Neural cell (in vitro differentiated cells): Measurements from ENCODE around the gene LCORL.

ENCODE experiments used
- EP300 ChIP-seq: fragments of 450-650 bp; conservative IDR thresholded peaks from 2 replicates; pipeline ENCODE4 v1.6.1; 2014; ENCODE audit warnings: antibody characterized with exemption, mild to moderate bottlenecking, moderate library complexity; ENCODE audit not compliant: poor library complexity, severe bottlenecking
- MXI1 ChIP-seq: fragments of 450-650 bp; conservative IDR thresholded peaks from 2 replicates; pipeline ENCODE4 v1.6.1; 2014; ENCODE audit warnings: antibody characterized with exemption, mild to moderate bottlenecking; ENCODE audit not compliant: poor library complexity, severe bottlenecking
- POLR2AphosphoS5 ChIP-seq: IDR thresholded peaks from 2 replicates; pipeline ENCODE4 v1.6.1; 2012
- RAD21 ChIP-seq: fragments of 450-650 bp; conservative IDR thresholded peaks from 2 replicates; pipeline ENCODE4 v1.6.1; 2014; ENCODE audit warnings: antibody characterized with exemption, mild to moderate bottlenecking, moderate library complexity
- SMC3 ChIP-seq: fragments of 450-650 bp; conservative IDR thresholded peaks from 2 replicates; pipeline ENCODE4 v1.6.1; 2014; ENCODE audit warnings: antibody characterized with exemption, mild to moderate bottlenecking, moderate library complexity; ENCODE audit not compliant: poor library complexity

GRCh38 chr4:18042754-18043153 is 21.2 kb upstream of the LCORL start:
- no peak for TF ChIP-seq SMC3
- TF ChIP-seq RAD21 = no peak
- TF ChIP-seq EP300 = no peak
- no peak for TF ChIP-seq POLR2AphosphoS5
- TF ChIP-seq MXI1 = no peak
